H1 (cell line): ENCODE data around the gene SLC1A6. TPM values are rescaled to one million over a fixed set of nuclear protein-coding genes. Genes with fewer than 3 reads are reported as not detected.

Source experiments
- CHD1 ChIP-seq: IDR thresholded peaks from 2 replicates; pipeline ENCODE4 v1.6.1; 2012; ENCODE audit warnings: low read depth, low read length, improper control_type of control experiment
- POLR2A ChIP-seq, 2 experiments: IDR thresholded peaks; 1 replicate in 1 of 2; 2 replicates in 1 of 2; pipeline ENCODE4 v1.6.1; 2011; ENCODE audit warnings: low read depth in 2 of 2, low read length in 2 of 2, mild to moderate bottlenecking in 2 of 2; ENCODE audit errors: control extremely low read depth in 1 of 2
- TAF1 ChIP-seq: IDR thresholded peaks from 2 replicates; pipeline ENCODE4 v1.6.1; 2011; ENCODE audit warnings: mild to moderate bottlenecking, low read depth, low read length
- polyA plus RNA-seq, 7 experiments: library from polyadenylated mRNA; depleted of rRNA in 3 of 7; stranded (reverse) in 5 of 7; unstranded in 2 of 7; fragments of >200 nt in 5 of 7; fragments of 200-250 nt in 2 of 7; gene quantifications; 1 replicate in 5 of 7; 2 replicates in 1 of 7; 4 replicates in 1 of 7; pipeline versions ENCODE4 v1.2.1 to v1.2.3, GENCODE V29; 2011 to 2013; ENCODE audit warnings: missing spikeins in 2 of 7, mixed read lengths in 2 of 7
- total RNA-seq: library from RNA; stranded (reverse); fragmentation: NEBNext Ultra II Directional; extraction: Animal tissue kit (Norgen Biotek cat#: 25700); gene quantifications from 2 replicates; pipeline ENCODE4 v1.2.1, GENCODE V29; 2021

Gene SLC1A6
- total and polyA plus RNA-seq, 2 of the 8 experiments (the other 6 are each of a cell fraction or from before 2014, with no cell fraction given): 14.0 to 26.6 TPM

- TF ChIP-seq TAF1 (no peak), CHD1 (no peak), POLR2A (IDR thresholded peaks at IDR 0.05; ENCODE audit: control extremely low read depth in 1 of 2, low read depth in 2 of 2, low read length in 2 of 2) (no peak)
Measured at GRCh38 chr19:14915116-14915515, 64.5 kb downstream of the SLC1A6 start (continued).
